Keratinocyte (primary cell): Measurements from ENCODE around the gene HSPE1.

Experiments used
- EZH2 ChIP-seq: IDR thresholded peaks from one replicate; pipeline ENCODE4 v1.6.1; 2012; ENCODE audit warnings: inconsistent platforms, mild to moderate bottlenecking, low read length, moderate library complexity
- TF ChIP-seq, protein P1 (sequence below), 3 experiments: IDR thresholded peaks in 1 of 3; conservative IDR thresholded peaks in 1 of 3; optimal IDR thresholded peaks in 1 of 3; 2 replicates in 2 of 3; 3 replicates in 1 of 3; pipeline versions ENCODE3 to v1.5.1; 2011; ENCODE audit warnings: low read length in 3 of 3, mild to moderate bottlenecking in 3 of 3, moderate library complexity in 2 of 3, control low read depth in 1 of 3, inconsistent platforms in 1 of 3; ENCODE audit not compliant: insufficient read depth in 2 of 3; ENCODE audit errors: extremely low read depth in 1 of 3

DNA sequence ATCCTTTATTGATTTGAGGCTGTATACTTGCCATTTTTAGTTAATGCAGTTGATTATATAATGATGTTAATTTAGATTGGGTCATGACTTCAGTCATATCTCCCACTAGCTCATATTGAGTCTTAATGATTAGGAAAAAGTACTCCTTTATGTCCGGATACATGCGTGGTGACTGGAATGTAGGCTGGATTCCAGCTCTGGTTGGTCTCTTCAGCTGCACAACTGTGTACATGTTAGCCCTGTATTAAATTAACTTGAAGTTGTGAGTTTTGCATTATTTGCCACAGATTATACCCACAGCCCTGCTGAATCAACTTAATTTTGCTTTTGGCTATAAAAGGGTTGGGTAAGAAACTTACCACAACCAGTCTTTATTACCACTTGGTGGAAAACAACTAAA lies 38.2 kb downstream of the HSPE1 start:
- no peak for TF ChIP-seq EZH2
- TF ChIP-seq, protein P1, sequence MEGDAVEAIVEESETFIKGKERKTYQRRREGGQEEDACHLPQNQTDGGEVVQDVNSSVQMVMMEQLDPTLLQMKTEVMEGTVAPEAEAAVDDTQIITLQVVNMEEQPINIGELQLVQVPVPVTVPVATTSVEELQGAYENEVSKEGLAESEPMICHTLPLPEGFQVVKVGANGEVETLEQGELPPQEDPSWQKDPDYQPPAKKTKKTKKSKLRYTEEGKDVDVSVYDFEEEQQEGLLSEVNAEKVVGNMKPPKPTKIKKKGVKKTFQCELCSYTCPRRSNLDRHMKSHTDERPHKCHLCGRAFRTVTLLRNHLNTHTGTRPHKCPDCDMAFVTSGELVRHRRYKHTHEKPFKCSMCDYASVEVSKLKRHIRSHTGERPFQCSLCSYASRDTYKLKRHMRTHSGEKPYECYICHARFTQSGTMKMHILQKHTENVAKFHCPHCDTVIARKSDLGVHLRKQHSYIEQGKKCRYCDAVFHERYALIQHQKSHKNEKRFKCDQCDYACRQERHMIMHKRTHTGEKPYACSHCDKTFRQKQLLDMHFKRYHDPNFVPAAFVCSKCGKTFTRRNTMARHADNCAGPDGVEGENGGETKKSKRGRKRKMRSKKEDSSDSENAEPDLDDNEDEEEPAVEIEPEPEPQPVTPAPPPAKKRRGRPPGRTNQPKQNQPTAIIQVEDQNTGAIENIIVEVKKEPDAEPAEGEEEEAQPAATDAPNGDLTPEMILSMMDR (optimal IDR thresholded peaks at IDR 0.05 in 1 of 3, IDR thresholded peaks at IDR 0.05 in 1 of 3, conservative IDR thresholded peaks at IDR 0.05 in 1 of 3; ENCODE audit: extremely low read depth in 1 of 3, insufficient read depth in 2 of 3, low read length in 3 of 3), result no peak
